Effector memory CD8-positive, alpha-beta T cell (primary cell): ENCODE data around the gene CCDC157.

Experiments used
- ATAC-seq: fragments of 150-1000 bp; cut with Tn5 transposase; replicated peaks from 2 replicates; pipeline ENCODE4 v1.10.0; 2021; ENCODE audit warnings: mild to moderate bottlenecking, moderate library complexity
- DNase-seq, 3 experiments: peaks; one replicate each; pipeline ENCODE4 v3.0.0; 2021
- H3K27ac Mint-ChIP-seq, 2 donors: one replicate each; pipeline ENCODE4 v1.8.0; 2022; ENCODE audit warnings: mild to moderate bottlenecking in 2 of 2, mixed read lengths in 2 of 2, moderate library complexity in 2 of 2
- H3K27me3 Mint-ChIP-seq, 2 donors: one replicate each; pipeline ENCODE4 v1.8.0; 2022; ENCODE audit warnings: mixed read lengths in 2 of 2
- H3K36me3 Mint-ChIP-seq: one replicate; pipeline ENCODE4 v1.8.0; 2022; ENCODE audit warnings: mild to moderate bottlenecking, moderate library complexity, mixed read lengths; ENCODE audit not compliant: insufficient read depth
- H3K4me1 Mint-ChIP-seq, 2 donors: one replicate each; pipeline ENCODE4 v1.8.0; 2022; ENCODE audit warnings: low read depth in 2 of 2, mixed read lengths in 2 of 2
- H3K4me3 Mint-ChIP-seq, 2 donors: one replicate each; pipeline ENCODE4 v1.8.0; 2022; ENCODE audit warnings: mild to moderate bottlenecking in 2 of 2, mixed read lengths in 2 of 2, moderate library complexity in 2 of 2
- H3K9me3 Mint-ChIP-seq, 2 donors: one replicate each; pipeline ENCODE4 v1.8.0; 2022; ENCODE audit warnings: mixed read lengths in 2 of 2

CCDC157 gene

GRCh38 chr22:30351226-30351625 is 5.6 kb upstream of the CCDC157 start:
- ATAC-seq (no peak), DNase-seq (no peak)
- H3K4me3 Mint-ChIP-seq: no peak overlapping the region
- peaks cover 80% of the 10 kb centered on the region for H3K36me3 Mint-ChIP-seq
- peak overlapping the region; percentile 23 to 25 for H3K27ac Mint-ChIP-seq
- H3K4me1 Mint-ChIP-seq: peaks cover 41 to 73% of the 10 kb centered on the region in 2 donors
- H3K27me3 Mint-ChIP-seq: no peaks in the 10 kb centered on the region
- H3K9me3 Mint-ChIP-seq: no peaks in the 10 kb centered on the region

GRCh38 chr22:30354644-30355043 is 2.2 kb upstream of the CCDC157 start:
- Mint-ChIP-seq H3K4me1 (peaks cover 43 to 68% of the 10 kb centered on the region in 2 donors), H3K27me3 (no peaks in the 10 kb centered on the region), H3K9me3 (no peaks in the 10 kb centered on the region), H3K4me3 (peak overlapping the region; percentile 91 to 94), H3K36me3 (peaks cover 67% of the 10 kb centered on the region), H3K27ac (peak overlapping the region; percentile 97)
- no peak for DNase-seq
- no peak for ATAC-seq

GRCh38 chr22:30357236-30357570 is 396 bp downstream of the CCDC157 start:
- no peaks in the 10 kb centered on the region for H3K9me3 Mint-ChIP-seq
- peaks cover 46% of the 10 kb centered on the region for H3K36me3 Mint-ChIP-seq
- DNase-seq (no peak), ATAC-seq (peak; percentile 3)
- peak overlapping the region; percentile 97 for H3K27ac Mint-ChIP-seq
- H3K27me3 Mint-ChIP-seq: no peaks in the 10 kb centered on the region
- H3K4me1 Mint-ChIP-seq: peaks cover 38 to 51% of the 10 kb centered on the region in 2 donors
- peak overlapping the region; percentile 91 to 94 for H3K4me3 Mint-ChIP-seq

GRCh38 chr22:30357650-30358215 is 926 bp downstream of the CCDC157 start:
- Mint-ChIP-seq H3K36me3 (peaks cover 44% of the 10 kb centered on the region), H3K9me3 (no peaks in the 10 kb centered on the region), H3K4me1 (peaks cover 35 to 49% of the 10 kb centered on the region in 2 donors), H3K4me3 (peak overlapping the region; percentile 91 to 94), H3K27ac (peak overlapping the region; percentile 97), H3K27me3 (no peaks in the 10 kb centered on the region)
- ATAC-seq: no peak
- DNase-seq: no peak

GRCh38 chr22:30358541-30358940 is 1.7 kb downstream of the CCDC157 start:
- H3K27ac Mint-ChIP-seq: no peak overlapping the region
- H3K27me3 Mint-ChIP-seq: no peaks in the 10 kb centered on the region
- no peak for DNase-seq
- H3K36me3 Mint-ChIP-seq: peaks cover 44% of the 10 kb centered on the region
- ATAC-seq: no peak
- peaks cover 33 to 42% of the 10 kb centered on the region in 2 donors for H3K4me1 Mint-ChIP-seq
- H3K4me3 Mint-ChIP-seq: peak overlapping the region in 1 of 2 donors; percentile 12
- H3K9me3 Mint-ChIP-seq: no peaks in the 10 kb centered on the region

- DNase-seq: no peak
- Mint-ChIP-seq H3K4me1 (peaks cover 7 to 13% of the 10 kb centered on the region in 2 donors), H3K4me3 (no peak overlapping the region), H3K27ac (no peak overlapping the region), H3K9me3 (no peaks in the 10 kb centered on the region), H3K36me3 (peaks cover 24% of the 10 kb centered on the region), H3K27me3 (no peaks in the 10 kb centered on the region)
- ATAC-seq: no peak
Observed at GRCh38 chr22:30361916-30362650, 5.3 kb downstream of the CCDC157 start.

- DNase-seq: no peak
- peaks cover 19% of the 10 kb centered on the region for H3K36me3 Mint-ChIP-seq
- peaks cover 4 to 9% of the 10 kb centered on the region in 2 donors for H3K4me1 Mint-ChIP-seq
- ATAC-seq: no peak
- H3K9me3 Mint-ChIP-seq: no peaks in the 10 kb centered on the region
- H3K27me3 Mint-ChIP-seq: no peaks in the 10 kb centered on the region
- no peak overlapping the region for H3K27ac Mint-ChIP-seq
- no peak overlapping the region for H3K4me3 Mint-ChIP-seq
Observed at GRCh38 chr22:30362651-30363281, 6.0 kb downstream of the CCDC157 start.

GRCh38 chr22:30365891-30366290 is 9.1 kb downstream of the CCDC157 start:
- Mint-ChIP-seq H3K9me3 (no peaks in the 10 kb centered on the region), H3K27me3 (no peaks in the 10 kb centered on the region), H3K4me3 (no peak overlapping the region), H3K36me3 (peaks cover 12% of the 10 kb centered on the region), H3K4me1 (peaks cover 0 to 4% of the 10 kb centered on the region in 2 donors), H3K27ac (no peak overlapping the region)
- ATAC-seq (no peak), DNase-seq (no peak)

GRCh38 chr22:30368420-30368819 is 11.6 kb downstream of the CCDC157 start:
- Mint-ChIP-seq H3K36me3 (peaks cover 10% of the 10 kb centered on the region), H3K9me3 (no peaks in the 10 kb centered on the region), H3K27ac (peak overlapping the region in 1 of 2 donors; percentile 30), H3K4me1 (no peaks in the 10 kb centered on the region), H3K27me3 (no peaks in the 10 kb centered on the region), H3K4me3 (no peak overlapping the region)
- DNase-seq (no peak), ATAC-seq (no peak)

- DNase-seq (no peak), ATAC-seq (no peak)
- H3K4me3 Mint-ChIP-seq: no peak overlapping the region
- H3K27ac Mint-ChIP-seq: no peak overlapping the region
- H3K4me1 Mint-ChIP-seq: peaks cover 0 to 2% of the 10 kb centered on the region in 2 donors
- no peaks in the 10 kb centered on the region for H3K27me3 Mint-ChIP-seq
- H3K36me3 Mint-ChIP-seq: peaks cover 5% of the 10 kb centered on the region
- no peaks in the 10 kb centered on the region for H3K9me3 Mint-ChIP-seq
Observed at GRCh38 chr22:30370641-30371230, 13.9 kb downstream of the CCDC157 start.

GRCh38 chr22:30371321-30371720 is 14.5 kb downstream of the CCDC157 start:
- Mint-ChIP-seq H3K27me3 (no peaks in the 10 kb centered on the region), H3K36me3 (peaks cover 5% of the 10 kb centered on the region), H3K27ac (no peak overlapping the region), H3K9me3 (no peaks in the 10 kb centered on the region), H3K4me1 (peaks cover 0 to 2% of the 10 kb centered on the region in 2 donors), H3K4me3 (no peak overlapping the region)
- no peak for ATAC-seq
- no peak for DNase-seq

- no peak overlapping the region for H3K4me3 Mint-ChIP-seq
- ATAC-seq: no peak
- H3K36me3 Mint-ChIP-seq: peaks cover 5% of the 10 kb centered on the region
- H3K27ac Mint-ChIP-seq: no peak overlapping the region
- H3K9me3 Mint-ChIP-seq: no peaks in the 10 kb centered on the region
- H3K27me3 Mint-ChIP-seq: no peaks in the 10 kb centered on the region
- no peak for DNase-seq
- peaks cover 0 to 2% of the 10 kb centered on the region in 2 donors for H3K4me1 Mint-ChIP-seq
Observed at GRCh38 chr22:30371981-30372380, 15.2 kb downstream of the CCDC157 start.

GRCh38 chr22:30372915-30373314 is 16.1 kb downstream of the CCDC157 start:
- Mint-ChIP-seq H3K9me3 (no peaks in the 10 kb centered on the region), H3K27me3 (no peaks in the 10 kb centered on the region), H3K36me3 (peaks cover 5% of the 10 kb centered on the region), H3K27ac (no peak overlapping the region), H3K4me1 (peaks cover 0 to 2% of the 10 kb centered on the region in 2 donors), H3K4me3 (no peak overlapping the region)
- DNase-seq: no peak
- ATAC-seq: no peak
